Adrenal gland (tissue), 12 donors: ENCODE data around the gene CPD. TPM values are rescaled to one million over a fixed set of nuclear protein-coding genes. Genes with fewer than 3 reads are reported as not detected.
"Not testable (repeated sequence)": the region's sequence is repeated elsewhere in the genome, so short reads cannot be mapped to it uniquely, and the experiment has no call there.

ENCODE experiments used
- DNase-seq, 7 donors: peaks; one replicate each; pipeline ENCODE4 v3.0.0-alpha.2; 2019 to 2020
- H3K27ac ChIP-seq, 5 donors: fragments of 200-600 bp; sonication (generic) in 4 of 5; 1 replicate in 3 of 5; 2 replicates in 2 of 5; pipeline versions ENCODE4 v1.5.1 to v1.8.0; 2016 to 2020; ENCODE audit warnings: mild to moderate bottlenecking in 1 of 5
- H3K27me3 ChIP-seq: fragments of 200-600 bp; 2 replicates; pipeline ENCODE4 v1.8.0; 2021
- H3K36me3 ChIP-seq, 2 donors: fragments of 200-600 bp; replicated peaks in 1 of 2; 1 replicate in 1 of 2; 2 replicates in 1 of 2; pipeline versions ENCODE4 v1.5.1 to v1.8.0; 2018 to 2022
- H3K4me1 ChIP-seq, 2 donors: fragments of 200-600 bp; replicated peaks in 1 of 2; 1 replicate in 1 of 2; 2 replicates in 1 of 2; pipeline versions ENCODE4 v1.5.1 to v1.8.0; 2018 to 2021
- H3K4me3 ChIP-seq, 4 donors: fragments of 200-600 bp; sonication (generic) in 3 of 4; one replicate each; pipeline ENCODE4 v1.5.1; 2016 to 2018
- H3K9me3 ChIP-seq, 3 donors: fragments of 200-600 bp; sonication (generic) in 1 of 3; replicated peaks in 1 of 3; 1 replicate in 2 of 3; 2 replicates in 1 of 3; pipeline versions ENCODE4 v1.5.1 to v1.8.0; 2016 to 2021
- CTCF ChIP-seq, 6 experiments: fragments of 450-650 bp in 4 of 6; fragments of 200-600 bp in 2 of 6; sonication (generic) in 1 of 6; IDR thresholded peaks; 1 replicate in 5 of 6; 2 replicates in 1 of 6; pipeline versions ENCODE4 v1.5.1 to v1.8.0; 2016 to 2021; ENCODE audit warnings: antibody characterized with exemption in 6 of 6, mild to moderate bottlenecking in 2 of 6, moderate library complexity in 1 of 6
- POLR2A ChIP-seq, 2 donors: fragments of 450-650 bp; IDR thresholded peaks; one replicate each; pipeline ENCODE4 v1.6.1; 2017; ENCODE audit warnings: antibody characterized with exemption in 2 of 2, mild to moderate bottlenecking in 2 of 2, moderate library complexity in 1 of 2
- WGBS, 4 donors: extraction: QIAGEN DNeasy Blood & Tissue Kit in 2 of 4; methylation state at CpG; one replicate each; pipeline versions ENCODE4 v1.1.5 to v1.1.7; 2013 to 2017; 5-methylcytosine and 5-hydroxymethylcytosine counted together
- intact Hi-C, 2 donors: fragments of 100-400 bp; cut with DNase I; formaldehyde crosslinking; loops; one replicate each; pipeline versions ENCODE4 v1.14.1 to v1.15.0; 2022 to 2023
- polyA plus RNA-seq, 3 donors: library from polyadenylated mRNA; stranded (reverse); fragments of 200-250 nt in 2 of 3; fragments of 350-450 nt in 1 of 3; fragmentation: Illumina TruSeq in 1 of 3; extraction: RNeasy Lipid Tissue Mini Kit (QIAGEN cat#74804) in 1 of 3; gene quantifications; one replicate each; pipeline ENCODE4 v1.2.3, GENCODE V29; 2013 to 2014
- total RNA-seq, 9 donors: library from RNA; depleted of rRNA in 4 of 9; stranded (reverse); fragments of >200 nt in 4 of 9; fragments of 120-200 nt in 1 of 9; fragmentation: NEBNext Ultra II Directional in 1 of 9; extraction: Animal tissue kit (Norgen Biotek cat#: 25700) in 1 of 9; gene quantifications; one replicate each; pipeline versions ENCODE4 v1.1.0 to v1.2.4, GENCODE V29; 2013 to 2023
- donor health status: healthy with polysubstance abuse.
- donor health status: Bipolar disorder and iron deficiency.
- donor health status: DM: yes; HTN: yes; CAD: no.
- donor health status: DM: no; HTN: no; CAD: no.
- donor health status: DM: no; HTN: no; CAD: no.
- donor health status: DM: yes; HTN: yes; CAD: no.

The CPD gene
- total and polyA plus RNA-seq, 12 donors = 4.2 to 52.8 (median 33.0) TPM

GRCh38 chr17:30436729-30437128, 58.0 kb downstream of the CPD start:
- intact Hi-C loops = no loop called here
- H3K4me3 ChIP-seq = no peak overlapping the region
- TF ChIP-seq POLR2A (IDR thresholded peaks at IDR 0.05) = no peak
- no peak for TF ChIP-seq CTCF (IDR thresholded peaks at IDR 0.05)

GRCh38 chr17:30443721-30444120, 65.0 kb downstream of the CPD start:
- intact Hi-C loops = no loop called here
- WGBS, 4 donors = 85 to 96% (median 91%) methylated on average over 6 of the region's 6 CpGs
- no peak for TF ChIP-seq CTCF (IDR thresholded peaks at IDR 0.05)
- no peak for TF ChIP-seq POLR2A (IDR thresholded peaks at IDR 0.05)

More at GRCh38 chr17:30436729-30437128, 58.0 kb downstream of the CPD start:
- H3K9me3 ChIP-seq = no peaks in the 10 kb centered on the region
- no peak overlapping the region for H3K27ac ChIP-seq
- no peaks in the 10 kb centered on the region for H3K36me3 ChIP-seq
- H3K27me3 ChIP-seq = no peaks in the 10 kb centered on the region
- no peak for DNase-seq
- H3K4me1 ChIP-seq = no peaks in the 10 kb centered on the region

GRCh38 chr17:30446640-30447039, 67.9 kb downstream of the CPD start:
- H3K4me3 ChIP-seq, DNase-seq, H3K36me3 ChIP-seq: not testable (repeated sequence)

More at GRCh38 chr17:30443721-30444120, 65.0 kb downstream of the CPD start:
- H3K27me3 ChIP-seq = no peaks in the 10 kb centered on the region
- H3K9me3 ChIP-seq = no peaks in the 10 kb centered on the region
- no peak overlapping the region for H3K4me3 ChIP-seq
- DNase-seq = no peak
- no peaks in the 10 kb centered on the region for H3K36me3 ChIP-seq
- H3K27ac ChIP-seq = no peak overlapping the region
- H3K4me1 ChIP-seq = no peaks in the 10 kb centered on the region

GRCh38 chr17:30449480-30449879, 70.8 kb downstream of the CPD start:
- Histone ChIP-seq H3K27ac (no peak overlapping the region), H3K4me3 (no peak overlapping the region), H3K36me3 (peaks cover 0 to 12% of the 10 kb centered on the region in 2 donors), H3K4me1 (peaks cover 0 to 10% of the 10 kb centered on the region in 2 donors), H3K9me3 (no peaks in the 10 kb centered on the region), H3K27me3 (no peaks in the 10 kb centered on the region)
- TF ChIP-seq CTCF (IDR thresholded peaks at IDR 0.05) (no peak), POLR2A (IDR thresholded peaks at IDR 0.05) (no peak)
- intact Hi-C loops = no loop called here
- WGBS, 4 donors = 51 to 62% (median 56%) methylated on average over 4 of the region's 4 CpGs
- peak in 4 of 7 donors; percentile 11 to 25 (median 18) for DNase-seq

More at GRCh38 chr17:30446640-30447039, 67.9 kb downstream of the CPD start:
- H3K27ac ChIP-seq, intact Hi-C loops, H3K27me3 ChIP-seq, H3K9me3 ChIP-seq: not testable (repeated sequence)
- peaks cover 0 to 10% of the 10 kb centered on the region in 2 donors for H3K4me1 ChIP-seq
